Measurements from ENCODE around the gene ADCY2. TPM values are rescaled to one million over a fixed set of nuclear protein-coding genes. Genes with fewer than 3 reads are reported as not detected.

The ADCY2 gene
- total RNA-seq, 1 experiment from 2014 or later, result 0.34 TPM

GRCh38 chr5:7519564-7519963 lies 123.6 kb downstream of the ADCY2 start:
- POLR2A ChIA-PET (ENCODE audit: low non-redundant PET), result no interaction called here
- CTCF ChIA-PET, result interaction anchor here (1.0 kb wide), 1 partner anchor 441 kb away, joined by 3 read pairs; no protein-coding TSS in a partner anchor
- TF ChIP-seq CTCF (conservative IDR thresholded peaks at IDR 0.05; ENCODE audit: low read depth, low read length), result no peak
- no peak for TF ChIP-seq EZH2 (IDR thresholded peaks at IDR 0.05; ENCODE audit: borderline replicate concordance, low read depth, low read length, poor library complexity, severe bottlenecking)

GRCh38 chr5:7529880-7530279 lies 133.9 kb downstream of the ADCY2 start:
- Histone ChIP-seq H3K4me1 (ENCODE audit: insufficient read depth, low read length, poor library complexity, severe bottlenecking) (no peaks in the 10 kb centered on the region), H3K9me3 (ENCODE audit: low read depth, low read length, poor library complexity, severe bottlenecking) (no peaks in the 10 kb centered on the region), H3K4me3 (ENCODE audit: low read depth, low read length, poor library complexity, severe bottlenecking) (no peak overlapping the region), H3K27me3 (replicated peaks; ENCODE audit: insufficient read depth, low read depth, low read length, poor library complexity) (no peaks in the 10 kb centered on the region), H3K36me3 (ENCODE audit: insufficient read depth, low read length, poor library complexity, severe bottlenecking) (no peaks in the 10 kb centered on the region), H3K27ac (ENCODE audit: low read depth, low read length, poor library complexity, severe bottlenecking) (no peak overlapping the region)
- POLR2A ChIA-PET (ENCODE audit: low non-redundant PET), result no interaction called here
- BruUV-seq (replicated peaks), result no TSS peak
- intact Hi-C loops (cut with micrococcal nuclease; ENCODE audit: unreplicated experiment), result no loop called here
- no peak for TF ChIP-seq CTCF (conservative IDR thresholded peaks at IDR 0.05; ENCODE audit: low read depth, low read length)
- TF ChIP-seq EZH2 (IDR thresholded peaks at IDR 0.05; ENCODE audit: borderline replicate concordance, low read depth, low read length, poor library complexity, severe bottlenecking), result no peak
- DNase-seq (ENCODE audit: low spot score), result no peak
- CTCF ChIA-PET, result no interaction called here

More at GRCh38 chr5:7519564-7519963, 123.6 kb downstream of the ADCY2 start:
- Histone ChIP-seq H3K9me3 (ENCODE audit: low read depth, low read length, poor library complexity, severe bottlenecking) (no peaks in the 10 kb centered on the region), H3K4me1 (ENCODE audit: insufficient read depth, low read length, poor library complexity, severe bottlenecking) (no peaks in the 10 kb centered on the region), H3K4me3 (ENCODE audit: low read depth, low read length, poor library complexity, severe bottlenecking) (no peak overlapping the region), H3K27me3 (replicated peaks; ENCODE audit: insufficient read depth, low read depth, low read length, poor library complexity) (no peaks in the 10 kb centered on the region), H3K27ac (ENCODE audit: low read depth, low read length, poor library complexity, severe bottlenecking) (no peak overlapping the region), H3K36me3 (ENCODE audit: insufficient read depth, low read length, poor library complexity, severe bottlenecking) (no peaks in the 10 kb centered on the region)
- intact Hi-C loops (cut with micrococcal nuclease; ENCODE audit: unreplicated experiment), result loop anchor here (5.0 kb wide), 1 partner anchor 257 kb away; no protein-coding TSS in a partner anchor
- BruUV-seq (replicated peaks), result no TSS peak
- no peak for DNase-seq (ENCODE audit: low spot score)

- intact Hi-C loops (cut with micrococcal nuclease; ENCODE audit: unreplicated experiment), result no loop called here
- DNase-seq (ENCODE audit: low spot score), result no peak
- H3K4me3 ChIP-seq (ENCODE audit: low read depth, low read length, poor library complexity, severe bottlenecking), result no peak overlapping the region
- ChIA-PET POLR2A (ENCODE audit: low non-redundant PET) (no interaction called here), CTCF (no interaction called here)
- H3K27ac ChIP-seq (ENCODE audit: low read depth, low read length, poor library complexity, severe bottlenecking), result no peak overlapping the region
- H3K27me3 ChIP-seq (replicated peaks; ENCODE audit: insufficient read depth, low read depth, low read length, poor library complexity), result no peaks in the 10 kb centered on the region
- TF ChIP-seq CTCF (conservative IDR thresholded peaks at IDR 0.05; ENCODE audit: low read depth, low read length) (no peak), EZH2 (IDR thresholded peaks at IDR 0.05; ENCODE audit: borderline replicate concordance, low read depth, low read length, poor library complexity, severe bottlenecking) (no peak)
- H3K9me3 ChIP-seq (ENCODE audit: low read depth, low read length, poor library complexity, severe bottlenecking), result no peaks in the 10 kb centered on the region
- no peaks in the 10 kb centered on the region for H3K4me1 ChIP-seq (ENCODE audit: insufficient read depth, low read length, poor library complexity, severe bottlenecking)
- no TSS peak for BruUV-seq (replicated peaks)
- no peaks in the 10 kb centered on the region for H3K36me3 ChIP-seq (ENCODE audit: insufficient read depth, low read length, poor library complexity, severe bottlenecking)
Measured at GRCh38 chr5:7533941-7534340, 138.0 kb downstream of the ADCY2 start.
